Skin of body (tissue), 2 donors: ENCODE measurements around the gene PAGE1. TPM values are rescaled to one million over a fixed set of nuclear protein-coding genes. Genes with fewer than 3 reads are reported as not detected.
"Not testable (repeated sequence)": the region's sequence is repeated elsewhere in the genome, so short reads cannot be mapped to it uniquely, and the experiment has no call there.

Experiments used
- DNase-seq: peaks from one replicate; lab custom pipeline; 2025; lab: John Stamatoyannopoulos, UW
- total RNA-seq: library from RNA; depleted of rRNA; stranded (reverse); fragments of >200 nt; gene quantifications from one replicate; pipeline ENCODE4 v1.2.3, GENCODE V29; 2014

Gene PAGE1, protein sequence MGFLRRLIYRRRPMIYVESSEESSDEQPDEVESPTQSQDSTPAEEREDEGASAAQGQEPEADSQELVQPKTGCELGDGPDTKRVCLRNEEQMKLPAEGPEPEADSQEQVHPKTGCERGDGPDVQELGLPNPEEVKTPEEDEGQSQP
- not detected for total RNA-seq

DNA sequence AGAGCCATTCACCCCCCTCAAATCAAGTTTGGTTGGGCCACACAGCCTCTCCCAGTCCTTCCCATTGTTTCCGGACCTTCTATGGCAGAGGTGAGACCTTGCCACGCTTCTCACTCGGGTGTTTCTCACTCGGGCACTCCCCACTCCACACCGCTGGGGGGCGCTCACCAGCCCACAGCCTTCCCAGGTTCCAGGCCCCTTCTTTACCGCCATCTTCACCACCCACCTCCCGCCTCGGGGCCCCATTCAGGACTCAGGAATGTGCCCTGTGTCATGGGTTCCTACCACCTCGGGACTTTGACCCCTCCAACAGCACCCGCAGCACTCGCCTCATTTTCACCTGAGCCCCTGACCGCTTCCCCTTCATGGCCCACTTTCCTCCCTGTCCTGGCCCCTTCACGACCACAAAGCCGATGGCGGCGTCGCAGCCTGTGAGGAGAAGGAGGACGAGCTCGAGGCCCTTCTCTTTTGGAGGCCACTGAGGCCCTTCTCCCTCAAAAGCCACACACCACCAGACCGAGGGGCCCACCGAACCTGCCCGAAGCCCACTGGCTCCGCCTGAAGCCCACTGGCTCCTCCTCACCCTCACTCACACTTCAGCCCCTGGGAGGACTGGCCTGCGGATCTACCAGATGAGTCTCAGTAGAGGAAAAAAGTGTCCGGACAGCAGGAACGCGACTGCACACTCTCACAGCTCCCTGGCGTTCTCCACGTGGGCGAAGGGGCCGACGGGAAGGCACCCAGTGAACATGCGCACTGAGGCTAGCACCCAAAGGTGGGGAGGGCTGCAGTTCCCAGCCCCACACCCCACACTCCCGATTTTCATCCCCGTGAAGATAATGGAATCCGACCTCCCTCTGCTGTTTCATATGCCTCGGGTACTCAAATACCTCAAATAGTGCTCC lies at the start of gene PAGE1:
Gene PAGE1, minus strand, starts transcription at position 709 of the 905 bp plus-strand sequence. CDS start 1,214 bp downstream, outside the sequence.
- DNase-seq: no peak

DNA sequence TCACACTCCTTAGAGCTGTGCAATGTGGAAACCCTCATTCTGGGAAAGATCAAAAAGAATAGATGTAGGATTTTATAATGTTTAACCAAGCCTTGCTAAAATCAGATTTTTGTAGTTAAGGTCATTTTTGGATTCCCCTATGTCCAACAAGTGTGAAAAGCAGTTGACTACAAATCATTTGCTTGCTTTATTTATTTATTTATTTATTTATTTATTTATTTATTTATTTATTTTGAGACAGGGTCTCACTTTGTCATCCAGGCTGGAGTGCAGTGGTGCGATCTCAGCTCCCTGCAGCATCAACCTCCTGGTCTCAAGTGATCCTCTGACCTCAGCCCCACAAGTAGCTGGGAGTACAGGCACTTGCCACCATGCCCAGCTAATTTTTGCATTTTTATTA lies 45.7 kb upstream of the PAGE1 start:
- DNase-seq: not testable (repeated sequence)

DNA sequence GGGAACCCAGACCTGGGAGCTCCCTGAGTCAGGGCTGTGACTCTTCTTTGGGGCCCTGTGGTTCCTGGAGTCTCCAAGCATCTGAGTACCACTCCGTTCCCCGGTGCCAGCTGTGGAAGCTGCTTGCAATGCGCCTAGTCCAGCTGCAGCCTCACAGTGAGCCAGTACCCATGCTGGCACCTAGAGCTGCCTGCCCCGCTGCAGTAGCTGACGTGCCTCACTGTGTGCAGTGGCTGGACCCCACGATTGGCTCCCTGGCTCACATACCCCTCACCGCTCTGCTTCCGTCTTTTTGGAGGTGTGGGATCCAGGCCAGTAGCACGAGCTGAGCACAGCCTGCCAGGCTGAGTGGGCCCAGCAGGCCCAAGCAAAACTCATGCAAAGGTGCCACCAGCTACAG lies 32.1 kb upstream of the PAGE1 start:
- DNase-seq: no peak

DNA sequence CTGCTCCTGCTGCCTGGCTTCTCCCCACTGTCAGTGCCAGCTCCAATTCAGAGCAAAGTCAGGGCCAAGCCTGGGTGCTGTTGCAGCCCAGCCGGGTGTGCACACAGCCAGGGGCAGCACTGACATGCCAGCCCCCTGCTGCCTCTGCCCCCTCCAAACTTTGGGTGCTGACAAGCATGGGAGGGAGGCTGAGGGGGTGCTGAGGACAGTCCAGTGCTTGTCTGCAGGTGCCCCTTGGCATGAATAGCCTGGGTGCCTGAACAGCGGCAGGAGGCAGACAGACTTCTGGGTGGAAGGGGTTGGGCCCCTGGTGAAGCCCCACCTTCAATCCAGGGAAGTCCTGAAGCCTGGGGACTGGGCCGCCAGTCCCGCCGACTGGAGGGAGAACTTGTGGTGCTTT lies 31.2 kb upstream of the PAGE1 start:
- no peak for DNase-seq

DNA sequence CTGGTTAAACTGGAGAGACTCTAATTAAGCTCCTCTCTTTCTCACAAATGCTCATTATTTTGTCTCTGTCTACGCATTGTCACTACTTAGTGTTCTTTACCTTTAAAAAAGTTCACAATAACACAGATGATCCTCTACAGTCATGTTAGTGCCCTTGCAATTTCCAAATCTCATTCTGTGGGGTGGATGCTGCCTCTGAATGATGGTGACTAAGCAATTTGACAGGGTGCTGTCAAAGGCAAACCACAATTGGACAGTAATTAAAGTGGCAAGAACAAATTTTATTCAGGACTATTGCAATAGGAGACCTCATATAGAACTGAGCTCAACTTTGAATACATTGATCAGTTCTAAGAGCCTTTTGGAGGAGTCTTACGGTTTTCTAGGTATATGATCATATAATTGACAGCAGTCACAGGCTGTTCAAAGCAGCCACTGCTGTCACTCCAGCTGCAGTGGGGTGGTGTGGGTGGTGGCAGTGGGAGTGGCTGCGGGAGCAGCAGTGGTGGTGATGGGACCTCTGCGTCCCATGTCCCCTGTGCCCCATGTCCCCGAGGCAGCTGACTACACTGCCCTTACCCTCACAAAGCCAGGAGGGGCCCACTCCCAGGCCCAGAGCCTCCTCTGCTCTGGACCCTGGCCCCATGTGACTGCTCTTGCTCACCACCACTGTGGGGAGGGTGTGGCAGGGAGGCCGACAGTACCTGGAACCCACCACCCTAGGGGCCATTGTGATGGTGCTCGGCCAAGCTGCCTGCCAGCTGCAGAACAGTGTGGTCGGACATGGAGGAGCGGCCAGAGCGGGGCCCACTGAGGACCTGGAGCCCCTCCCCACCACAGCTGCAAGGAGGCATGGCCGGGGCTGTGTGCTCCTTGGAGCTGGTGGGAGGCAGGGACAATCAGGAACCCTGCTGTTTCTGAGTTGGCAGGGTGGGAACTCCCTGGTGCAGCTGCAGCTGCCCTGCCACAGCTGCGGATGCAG lies 30.4 kb upstream of the PAGE1 start:
- no peak for DNase-seq

DNA sequence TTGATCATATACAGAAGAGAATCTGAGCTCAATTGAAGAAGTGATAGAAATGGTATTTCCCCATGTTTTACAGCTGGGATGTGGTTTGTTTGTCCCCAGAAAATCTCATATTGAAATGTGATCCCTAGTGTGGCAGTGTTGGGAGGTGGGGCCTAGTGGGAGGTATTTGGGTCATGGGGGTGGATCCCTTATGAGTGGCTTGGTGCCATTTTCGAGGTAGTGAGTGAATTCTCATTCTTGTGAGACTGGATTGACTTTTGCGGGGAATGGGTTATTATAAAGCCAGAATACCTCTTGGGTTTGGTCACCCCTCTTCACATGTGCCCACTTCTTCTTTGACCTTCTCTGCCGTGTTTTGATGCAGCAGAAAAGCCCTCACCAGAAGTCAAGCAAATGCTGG lies 29.6 kb upstream of the PAGE1 start:
- no peak for DNase-seq

DNA sequence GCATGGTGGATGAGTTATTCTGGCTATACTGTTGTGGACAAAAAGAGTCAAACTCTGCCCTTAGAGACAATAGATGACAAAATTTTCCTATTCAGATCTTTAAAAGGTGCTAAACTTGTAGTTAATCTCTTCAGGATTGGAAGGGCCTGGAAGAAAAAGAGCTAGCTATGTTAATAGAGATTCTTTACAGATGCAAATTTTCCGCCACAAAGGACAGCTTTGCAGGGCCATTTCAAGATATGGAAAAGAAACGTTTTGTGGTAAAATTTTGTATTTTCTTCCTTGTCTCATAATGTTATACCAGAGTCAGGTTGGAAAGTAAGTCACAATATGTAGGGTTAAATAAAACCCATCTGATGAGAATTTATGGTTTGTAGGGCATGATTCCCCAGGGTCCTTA lies 24.3 kb upstream of the PAGE1 start:
- not testable (repeated sequence) for DNase-seq

DNA sequence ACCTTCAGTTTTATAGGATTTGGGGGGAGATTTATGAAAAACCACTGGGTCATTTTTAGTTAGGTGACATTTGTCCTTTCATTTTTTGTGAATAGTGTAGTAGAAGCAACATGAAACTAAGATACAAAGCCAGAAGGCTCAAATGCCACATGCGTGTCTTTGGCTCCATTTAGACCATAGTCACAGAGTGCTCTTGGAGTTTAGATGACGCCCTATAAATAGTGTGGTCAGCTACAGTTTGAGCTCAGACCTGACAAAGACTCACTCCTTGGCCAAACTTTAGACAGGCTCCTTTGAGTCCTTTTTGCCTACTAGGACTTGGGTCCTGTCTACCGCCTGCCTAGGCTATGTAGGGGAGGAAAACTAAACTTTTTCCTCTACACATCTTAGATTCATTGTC lies 16.8 kb upstream of the PAGE1 start:
- DNase-seq: no peak

DNA sequence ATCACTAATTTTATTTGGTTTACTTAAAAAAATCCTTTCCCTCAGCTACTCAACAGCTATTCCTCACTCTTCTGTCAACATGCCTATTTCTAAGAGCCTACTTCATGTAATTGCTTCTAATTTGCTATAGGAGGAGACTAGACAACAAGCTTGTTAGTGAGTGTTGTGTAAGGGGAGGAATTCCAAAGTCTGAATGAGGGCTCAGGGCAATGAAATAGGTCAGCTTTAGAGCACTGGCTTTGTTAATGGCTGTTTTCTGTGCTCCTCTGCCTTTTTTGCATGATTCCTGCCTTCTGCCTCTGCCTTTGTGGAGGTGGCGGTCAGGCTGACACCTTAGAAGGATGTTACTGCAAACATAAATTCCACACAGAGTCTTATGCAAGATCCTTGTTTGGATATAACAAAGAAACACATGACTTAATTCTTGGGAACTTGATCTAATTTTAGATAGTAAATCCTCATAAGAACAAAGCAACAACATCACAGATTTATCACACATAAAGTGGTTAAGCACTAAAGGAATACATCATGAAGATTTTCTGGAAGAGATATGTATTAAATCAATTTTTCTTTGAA lies 15.0 kb upstream of the PAGE1 start:
- DNase-seq: no peak

DNA sequence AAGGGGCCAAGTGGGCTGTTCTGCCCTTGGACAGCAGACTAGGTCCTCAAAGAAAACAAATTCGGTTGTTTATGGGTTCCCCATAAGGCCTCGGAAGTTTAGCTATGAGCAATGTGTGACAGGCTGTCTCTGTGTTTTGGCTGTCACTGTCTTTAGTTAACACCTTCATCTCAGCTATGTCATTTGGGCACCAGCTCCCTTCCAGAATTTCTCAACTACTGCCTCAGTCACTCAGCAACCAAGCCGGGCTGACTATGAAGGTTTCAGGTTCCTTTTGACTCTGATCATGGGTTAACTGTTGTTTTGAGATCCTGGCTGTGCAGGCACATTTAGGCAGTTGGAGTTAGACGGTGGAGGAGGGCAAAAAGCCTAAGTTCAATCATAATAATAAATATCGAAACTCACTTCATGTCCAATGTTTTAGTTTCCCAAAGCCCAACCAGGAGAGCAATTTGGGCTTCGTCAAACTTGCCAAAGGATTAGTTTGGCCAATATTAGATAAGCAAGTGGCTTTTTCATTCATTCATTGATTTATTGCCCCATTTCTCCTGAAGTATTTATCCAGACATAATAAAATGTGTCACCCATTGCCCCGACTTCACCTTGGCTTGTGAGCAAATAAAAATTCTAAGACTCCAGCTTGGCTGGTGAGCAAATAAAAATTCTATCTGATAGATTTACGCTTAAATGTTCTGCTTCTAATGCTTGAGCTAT lies 9.1 kb upstream of the PAGE1 start:
- DNase-seq: no peak

DNA sequence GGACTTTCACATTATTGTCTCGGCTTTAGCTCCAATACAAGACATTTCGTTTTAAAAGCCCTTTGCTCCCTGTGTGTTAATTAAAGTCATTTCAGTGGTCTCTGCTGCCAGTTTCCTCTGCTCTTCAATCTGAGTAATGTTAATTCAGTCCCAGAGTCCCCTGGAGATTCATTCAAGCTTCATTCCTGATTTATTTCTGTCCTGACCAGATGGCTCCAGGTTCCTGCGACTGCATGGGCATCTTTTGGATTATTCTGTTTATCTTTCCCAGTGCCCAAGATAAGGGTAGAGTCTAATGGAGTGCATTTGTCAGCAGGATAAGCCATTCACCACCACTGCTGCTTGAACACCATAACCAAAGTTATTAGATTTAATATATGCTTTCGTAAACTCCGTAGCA lies 6.1 kb upstream of the PAGE1 start:
- DNase-seq: no peak

DNA sequence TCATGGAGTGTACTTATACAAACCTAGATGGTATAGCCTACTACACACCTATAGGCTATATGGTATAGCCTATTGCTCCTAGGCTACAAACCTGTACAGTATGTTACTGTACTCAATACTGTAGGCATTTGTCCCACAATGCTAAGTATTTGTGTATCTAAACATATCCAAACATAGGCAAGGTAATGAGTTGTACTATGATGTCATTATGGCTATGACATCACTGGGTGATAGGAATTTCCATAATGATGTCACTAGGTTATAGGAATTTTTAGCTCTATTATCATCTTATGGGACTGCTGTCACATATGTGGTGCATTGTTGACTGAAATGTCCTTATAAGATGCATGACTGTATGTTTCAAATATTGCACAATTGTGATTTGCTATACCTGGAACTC lies 5.5 kb upstream of the PAGE1 start:
- no peak for DNase-seq

DNA sequence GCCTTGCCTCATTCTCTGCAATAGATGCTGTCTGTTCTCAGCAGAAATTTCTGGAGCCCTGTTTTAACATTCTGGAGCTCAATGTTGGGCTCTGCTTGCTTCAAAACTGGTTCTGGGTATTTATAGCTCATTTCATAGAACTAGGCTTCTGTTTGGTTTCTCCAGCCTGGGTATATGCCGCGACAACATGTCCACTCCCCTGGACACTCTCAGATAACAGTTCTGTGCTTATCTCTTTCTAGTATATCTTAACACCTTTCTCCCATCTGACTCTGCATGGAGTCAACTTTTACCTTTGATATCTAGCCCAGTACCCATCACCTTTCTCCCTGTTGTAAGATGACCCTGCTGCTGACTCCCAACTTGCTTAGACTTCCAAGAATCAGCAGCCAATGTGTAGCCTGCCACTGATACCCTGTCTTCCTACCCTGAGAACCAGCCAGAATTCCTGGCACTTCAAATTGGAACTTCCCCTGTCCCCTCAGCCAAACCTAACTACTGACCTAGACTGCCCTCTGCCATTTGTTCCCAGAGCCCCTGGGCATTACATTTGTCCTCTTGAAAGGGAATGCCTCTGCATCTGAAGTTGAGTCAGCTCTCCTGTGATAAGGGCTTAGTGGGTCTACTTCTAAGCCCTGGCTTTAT lies 20.6 kb downstream of the PAGE1 start:
- no peak for DNase-seq

DNA sequence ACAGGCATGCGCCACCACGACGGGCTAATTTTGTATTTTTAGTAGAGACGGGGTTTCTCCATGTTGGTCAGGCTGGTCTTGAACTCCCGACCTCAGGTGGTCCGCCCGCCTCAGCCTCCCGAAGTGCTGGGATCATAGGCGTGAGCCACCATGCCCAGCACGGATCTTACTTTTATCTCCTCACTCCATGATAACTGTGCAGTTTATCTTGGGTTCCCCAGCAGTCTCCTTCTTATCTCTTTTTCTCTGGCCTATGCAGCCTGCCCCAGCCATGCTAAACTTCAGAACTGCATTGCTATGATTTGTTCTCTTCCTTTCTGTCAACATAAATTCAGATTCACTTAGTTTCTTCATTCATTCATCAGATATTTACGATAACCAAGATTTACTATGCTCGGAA lies 22.4 kb downstream of the PAGE1 start:
- no peak for DNase-seq

DNA sequence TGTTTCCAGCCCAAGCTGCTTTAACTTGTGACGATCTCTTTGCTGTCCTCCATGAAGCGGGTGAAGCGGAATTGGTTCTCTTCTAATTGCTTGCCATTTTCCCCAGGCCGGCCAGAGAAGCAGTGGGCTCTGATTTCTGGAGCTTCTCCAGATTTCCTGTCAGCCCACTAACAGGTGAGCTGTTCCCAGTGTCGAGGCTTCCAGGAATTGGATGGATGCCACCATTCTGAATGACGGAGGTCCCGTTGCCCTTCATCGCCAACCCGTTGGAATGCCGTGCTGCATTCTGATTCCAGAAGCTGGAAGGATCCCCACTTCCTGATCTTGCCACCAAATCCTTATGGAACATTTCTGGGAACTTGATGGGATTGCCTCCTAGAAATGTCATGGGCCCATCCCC lies 31.0 kb downstream of the PAGE1 start:
- no peak for DNase-seq

DNA sequence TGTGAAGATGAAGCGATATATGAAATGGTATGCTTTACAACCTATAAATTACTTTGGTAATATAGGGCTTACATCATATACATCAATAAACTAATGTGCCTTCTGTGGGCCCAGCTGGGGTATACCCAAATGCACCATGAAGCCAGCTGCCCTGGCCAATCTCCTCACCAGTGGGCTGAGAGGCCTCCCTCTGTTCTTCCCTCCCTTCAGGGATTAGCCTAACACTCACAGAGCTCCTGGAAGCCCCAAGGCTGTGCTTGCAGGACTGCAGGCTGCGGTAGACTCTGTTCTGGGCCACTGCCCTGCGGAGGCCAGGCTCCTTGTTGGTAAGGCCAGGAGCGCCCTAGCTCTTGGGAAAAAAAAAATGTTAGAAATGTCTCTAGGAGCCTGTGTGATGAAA lies 33.9 kb downstream of the PAGE1 start:
- DNase-seq: no peak

DNA sequence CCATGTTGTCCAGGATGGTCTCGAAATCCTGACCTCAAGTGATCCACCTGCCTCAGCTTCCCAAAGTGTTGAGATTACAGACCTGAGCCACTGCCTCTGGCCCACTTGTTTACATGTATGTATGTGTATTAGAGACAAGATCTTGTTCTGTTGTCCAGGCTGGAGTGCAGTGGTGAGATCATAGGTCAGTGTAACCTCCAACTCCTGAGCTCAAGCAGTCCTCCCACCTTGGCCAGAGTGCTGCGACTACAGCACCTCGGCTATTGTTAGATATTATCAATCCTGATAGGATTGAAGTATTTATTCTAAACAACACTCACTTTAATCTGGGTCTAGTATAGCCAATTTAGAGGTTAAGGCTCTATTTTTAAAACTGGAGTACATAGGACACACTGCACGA lies 36.0 kb downstream of the PAGE1 start:
- no peak for DNase-seq

DNA sequence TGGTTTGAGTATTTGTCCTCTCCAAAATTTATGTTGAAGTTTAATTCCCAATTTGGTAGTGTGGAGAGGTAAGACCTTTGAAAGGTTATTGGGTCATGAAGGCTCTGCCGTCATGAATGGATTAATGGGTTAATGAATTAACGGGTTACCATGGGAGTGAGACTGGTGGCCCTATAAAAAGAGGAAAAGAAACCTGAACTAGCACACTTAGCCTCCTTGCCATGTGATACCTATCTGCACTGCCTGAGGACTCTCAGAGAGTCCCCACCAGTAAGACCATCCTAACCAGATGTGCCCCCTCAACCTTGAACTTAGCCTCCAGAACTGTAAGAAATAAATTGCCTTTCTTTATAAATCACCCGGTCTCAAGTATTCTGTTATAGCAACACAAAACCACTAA lies 39.3 kb downstream of the PAGE1 start:
- no peak for DNase-seq

DNA sequence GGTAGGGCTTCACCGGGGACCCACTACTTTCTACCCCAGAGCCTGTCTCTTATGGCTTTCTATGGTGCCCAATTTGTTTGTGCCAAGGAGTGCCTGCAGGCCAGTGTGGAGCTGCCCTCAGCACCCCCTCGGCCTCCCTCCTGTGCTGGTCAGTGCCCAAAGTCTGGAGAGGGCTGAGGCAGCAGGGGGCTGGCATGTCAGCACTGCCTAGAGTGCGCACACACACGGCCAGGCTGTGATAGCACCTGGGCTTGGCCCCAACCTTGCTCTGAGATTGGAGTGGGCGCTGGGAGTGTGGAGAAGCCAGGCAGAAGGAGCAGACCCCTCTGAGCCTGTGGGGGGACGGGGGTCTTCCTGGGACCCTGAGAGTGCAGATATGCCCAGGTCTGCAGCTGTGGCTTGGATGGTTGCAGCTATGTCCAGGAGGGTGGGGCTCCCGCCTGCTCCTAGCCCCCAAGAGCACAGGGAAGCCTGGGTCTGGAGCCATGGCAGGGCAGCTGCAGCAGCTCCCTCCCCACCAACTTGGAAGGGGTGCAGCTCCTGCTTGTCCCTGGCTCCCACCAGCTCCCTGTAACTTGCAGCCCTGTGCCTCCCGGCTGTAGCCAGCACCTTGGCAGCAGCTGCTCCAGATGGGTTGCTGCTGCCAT lies 50.7 kb downstream of the PAGE1 start:
- no peak for DNase-seq
